ENCODE results near the gene PROS1. TPM values are rescaled to one million over a fixed set of nuclear protein-coding genes. Genes with fewer than 3 reads are reported as not detected.
A peak's percentile ranks its signal among the peaks of the same experiment; 100 is the strongest.
"Not testable (repeated sequence)": the region's sequence is repeated elsewhere in the genome, so short reads cannot be mapped to it uniquely, and the experiment has no call there.

PROS1 gene
- polyA plus RNA-seq, 2 of the 4 experiments (the other 2 are of a cell fraction): 13.8 to 28.0 TPM

DNA sequence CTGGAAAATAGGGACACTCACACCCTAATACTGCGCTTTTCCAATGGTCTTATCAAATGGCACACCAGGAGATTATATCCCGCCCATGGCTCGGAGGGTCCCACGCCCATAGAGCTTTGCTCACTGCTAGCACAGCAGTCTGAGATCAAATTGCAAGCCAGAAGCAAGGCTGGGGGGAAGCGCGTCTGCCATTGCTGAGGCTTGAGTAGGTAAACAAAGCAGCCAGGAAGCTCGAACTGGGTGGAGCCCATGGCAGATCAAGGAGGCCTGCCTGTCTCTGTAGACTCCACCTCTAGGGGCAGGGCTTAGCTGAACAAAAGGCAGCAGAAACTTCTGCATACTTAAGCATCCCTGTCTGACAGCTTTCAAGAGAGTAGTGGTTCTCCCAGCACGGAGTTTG lies 23.7 kb downstream of the PROS1 start:
- H3K27ac ChIP-seq, POLR2A ChIA-PET, H3K4me3 ChIP-seq, H3K4me2 ChIP-seq, H3K4me1 ChIP-seq, FAIRE-seq, H3K9me3 ChIP-seq, ATAC-seq: not testable (repeated sequence)
- CTCF ChIA-PET: interaction anchor here (1.9 kb wide), 1 partner anchor 10 kb away, joined by 5 read pairs; no protein-coding TSS in a partner anchor
- 61% methylated on average over 8 of the region's 8 CpGs for WGBS (ENCODE audit: missing lambda C conversion rate)
- DNase-seq (ENCODE audit: low read depth in 1 of 2, low spot score in 1 of 2): peak in 1 of 2 experiments; percentile 1

DNA sequence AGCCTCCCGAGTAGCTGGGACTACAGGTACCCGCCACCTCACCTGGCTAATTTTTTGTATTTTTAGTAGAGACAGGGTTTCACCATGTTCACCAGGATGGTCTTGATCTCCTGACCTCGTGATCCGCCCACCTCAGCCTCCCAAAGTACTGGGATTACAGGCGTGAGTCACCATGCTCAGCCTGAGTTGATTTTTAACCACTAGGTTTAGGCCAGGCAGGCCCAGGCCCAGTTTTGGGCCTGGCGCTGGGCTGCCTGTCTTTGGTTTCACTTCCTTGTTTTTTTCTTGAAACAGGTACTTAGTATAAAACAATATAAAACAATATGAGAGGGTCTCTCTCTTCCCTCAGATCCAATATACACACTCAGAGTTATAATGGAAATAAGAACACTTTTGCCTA lies 36.2 kb downstream of the PROS1 start:
- ATAC-seq; DNase-seq (ENCODE audit: low read depth in 1 of 2, low spot score in 1 of 2); FAIRE-seq; H3K9me3 ChIP-seq; CTCF ChIA-PET; H3K27ac ChIP-seq; POLR2A ChIA-PET; H3K4me3 ChIP-seq; H3K4me2 ChIP-seq; H3K4me1 ChIP-seq: not testable (repeated sequence)
- 83% methylated on average over 6 of the region's 6 CpGs for whole genome bisulfite sequencing (ENCODE audit: missing lambda C conversion rate)

DNA sequence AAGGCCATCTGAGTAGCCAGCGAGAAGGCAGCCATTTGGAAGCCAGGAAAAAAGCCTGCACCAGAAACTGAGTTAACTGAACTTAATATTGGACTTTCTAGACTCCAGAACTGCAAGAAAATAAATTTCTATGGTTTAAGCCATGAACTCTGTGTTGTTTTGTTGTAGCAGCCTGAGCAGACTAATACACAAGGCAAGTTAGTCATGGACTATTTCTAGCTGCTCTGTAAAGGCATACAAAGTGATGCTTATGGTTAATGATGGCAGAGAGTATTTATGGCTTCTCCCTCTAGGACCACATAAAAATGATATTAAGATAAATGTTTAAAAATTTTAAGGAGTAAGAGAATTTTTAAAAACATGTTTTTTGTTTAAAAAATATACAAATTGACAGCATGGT lies 37.1 kb downstream of the PROS1 start:
- FAIRE-seq (no peak), ATAC-seq (no peak), DNase-seq (ENCODE audit: low read depth in 1 of 2, low spot score in 1 of 2) (no peak)
- H3K4me3 ChIP-seq: no peak overlapping the region
- no peak overlapping the region for H3K27ac ChIP-seq
- H3K4me2 ChIP-seq: no peak overlapping the region
- H3K9me3 ChIP-seq: no peaks in the 10 kb centered on the region
- 67% methylated on average over 1 of the region's 1 CpG for WGBS (ENCODE audit: missing lambda C conversion rate)
- TF ChIP-seq CBX2 (IDR thresholded peaks at IDR 0.05; ENCODE audit: borderline replicate concordance, low read depth): no peak
- no peak for TF ChIP-seq POLR2A (IDR thresholded peaks at IDR 0.05; ENCODE audit: low read length)
- TF ChIP-seq POLR2AphosphoS2 (conservative IDR thresholded peaks at IDR 0.05; ENCODE audit: low read length): no peak
- TF ChIP-seq HOXA7 (CRISPR knock-in tag; IDR thresholded peaks at IDR 0.05): no peak
- TF ChIP-seq CHD4 (IDR thresholded peaks at IDR 0.05; ENCODE audit: borderline replicate concordance): no peak
- no peak for TF ChIP-seq SMC3 (IDR thresholded peaks at IDR 0.05)
- TF ChIP-seq, protein P1, sequence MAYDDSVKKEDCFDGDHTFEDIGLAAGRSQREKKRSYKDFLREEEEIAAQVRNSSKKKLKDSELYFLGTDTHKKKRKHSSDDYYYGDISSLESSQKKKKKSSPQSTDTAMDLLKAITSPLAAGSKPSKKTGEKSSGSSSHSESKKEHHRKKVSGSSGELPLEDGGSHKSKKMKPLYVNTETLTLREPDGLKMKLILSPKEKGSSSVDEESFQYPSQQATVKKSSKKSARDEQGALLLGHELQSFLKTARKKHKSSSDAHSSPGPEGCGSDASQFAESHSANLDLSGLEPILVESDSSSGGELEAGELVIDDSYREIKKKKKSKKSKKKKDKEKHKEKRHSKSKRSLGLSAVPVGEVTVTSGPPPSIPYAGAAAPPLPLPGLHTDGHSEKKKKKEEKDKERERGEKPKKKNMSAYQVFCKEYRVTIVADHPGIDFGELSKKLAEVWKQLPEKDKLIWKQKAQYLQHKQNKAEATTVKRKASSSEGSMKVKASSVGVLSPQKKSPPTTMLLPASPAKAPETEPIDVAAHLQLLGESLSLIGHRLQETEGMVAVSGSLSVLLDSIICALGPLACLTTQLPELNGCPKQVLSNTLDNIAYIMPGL (CRISPR knock-in tag; IDR thresholded peaks at IDR 0.05; ENCODE audit: borderline replicate concordance): no peak
- TF ChIP-seq RCOR1 (IDR thresholded peaks at IDR 0.05; ENCODE audit: low read depth, low read length): no peak
- TF ChIP-seq GATA3 (IDR thresholded peaks at IDR 0.05; ENCODE audit: borderline replicate concordance): no peak
- TF ChIP-seq PHF8 (IDR thresholded peaks at IDR 0.05; ENCODE audit: borderline replicate concordance, low read depth): no peak
- TF ChIP-seq, protein P2, sequence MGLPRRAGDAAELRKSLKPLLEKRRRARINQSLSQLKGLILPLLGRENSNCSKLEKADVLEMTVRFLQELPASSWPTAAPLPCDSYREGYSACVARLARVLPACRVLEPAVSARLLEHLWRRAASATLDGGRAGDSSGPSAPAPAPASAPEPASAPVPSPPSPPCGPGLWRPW (IDR thresholded peaks at IDR 0.05): no peak
- TF ChIP-seq CHD2 (IDR thresholded peaks at IDR 0.05; ENCODE audit: low read length, partially characterized antibody): no peak
- no peak for TF ChIP-seq EHF (CRISPR knock-in tag; IDR thresholded peaks at IDR 0.05)
- TF ChIP-seq CTCF (IDR thresholded peaks at IDR 0.05): no peak
- no peak for TF ChIP-seq E2F6 (IDR thresholded peaks at IDR 0.05; ENCODE audit: borderline replicate concordance, low read depth)
- ChIA-PET POLR2A (no interaction called here), CTCF (no interaction called here)
- H3K4me1 ChIP-seq: no peaks in the 10 kb centered on the region

GRCh38 chr3:93934366-93935046 lies 39.2 kb downstream of the PROS1 start:
- POLR2A ChIA-PET: no interaction called here
- 40% methylated on average over 5 of the region's 5 CpGs for WGBS (ENCODE audit: missing lambda C conversion rate)
- Histone ChIP-seq H3K4me3 (no peak overlapping the region), H3K4me1 (no peaks in the 10 kb centered on the region), H3K4me2 (no peak overlapping the region), H3K9me3 (no peaks in the 10 kb centered on the region), H3K27ac (no peak overlapping the region)
- no peak for DNase-seq (ENCODE audit: low read depth in 1 of 2, low spot score in 1 of 2)
- no peak for FAIRE-seq
- ATAC-seq: no peak
- CTCF ChIA-PET: no interaction called here
- no peak for TF ChIP-seq ESRRA (IDR thresholded peaks at IDR 0.05; ENCODE audit: borderline replicate concordance, low read length)
- no peak for TF ChIP-seq ZSCAN20 (CRISPR knock-in tag; IDR thresholded peaks at IDR 0.05)
- no peak for TF ChIP-seq FOSB (CRISPR knock-in tag; IDR thresholded peaks at IDR 0.05)
- TF ChIP-seq HOXA7 (CRISPR knock-in tag; IDR thresholded peaks at IDR 0.05): no peak
- no peak for TF ChIP-seq PBX3 (IDR thresholded peaks at IDR 0.05)
- TF ChIP-seq SREBF2 (IDR thresholded peaks at IDR 0.05): no peak
- TF ChIP-seq ZC3H11A (IDR thresholded peaks at IDR 0.05): no peak
- TF ChIP-seq E2F6 (IDR thresholded peaks at IDR 0.05; ENCODE audit: borderline replicate concordance, low read depth): no peak
- TF ChIP-seq RARB (CRISPR knock-in tag; IDR thresholded peaks at IDR 0.05): no peak
- no peak for TF ChIP-seq MYC (IDR thresholded peaks at IDR 0.05; ENCODE audit: borderline replicate concordance, low read length)
